Brain microvascular endothelial cell (primary cell): ENCODE measurements around the gene ID4.

Experiments
- DNase-seq: peaks from one replicate; pipeline ENCODE4 v3.0.0-alpha.2; 2020
- H3K27ac ChIP-seq: fragments of 250-450 bp; sonication (Bioruptor Pico); 2 replicates; pipeline ENCODE4 v1.5.1; 2020; ENCODE audit warnings: mild to moderate bottlenecking, moderate library complexity
- H3K27me3 ChIP-seq: fragments of 250-450 bp; sonication (Bioruptor Pico); replicated peaks from 2 replicates; pipeline ENCODE4 v1.5.1; 2020; ENCODE audit warnings: mild to moderate bottlenecking
- H3K36me3 ChIP-seq: fragments of 250-450 bp; sonication (Bioruptor Pico); replicated peaks from 2 replicates; pipeline ENCODE4 v1.5.1; 2020; ENCODE audit warnings: mild to moderate bottlenecking
- H3K4me3 ChIP-seq: 2 replicates; pipeline ENCODE4 v1.5.1; 2011; ENCODE audit warnings: low read depth, mild to moderate bottlenecking, control low read depth, low read length, moderate library complexity
- in situ Hi-C: cut with HindIII; loops from 2 replicates; pipeline ENCODE4 v1.10.0; 2017; ENCODE audit warnings: low sequenced_read_pairs, low pct_ligation_motif_present
- TF ChIP-seq, protein P1 (sequence below): IDR thresholded peaks from 2 replicates; pipeline ENCODE4 v1.5.1; 2011; ENCODE audit warnings: low read depth, mild to moderate bottlenecking, moderate library complexity, low read length, control low read depth, inconsistent platforms; ENCODE audit errors: missing control alignments

ID4 gene

GRCh38 chr6:19866173-19866984 is 29.2 kb downstream of the ID4 start:
- Histone ChIP-seq H3K4me3 (no peak overlapping the region), H3K27ac (no peak overlapping the region), H3K27me3 (no peaks in the 10 kb centered on the region), H3K36me3 (no peaks in the 10 kb centered on the region)
- DNase-seq: no peak
- in situ Hi-C loops: no loop called here
- TF ChIP-seq, protein P1, sequence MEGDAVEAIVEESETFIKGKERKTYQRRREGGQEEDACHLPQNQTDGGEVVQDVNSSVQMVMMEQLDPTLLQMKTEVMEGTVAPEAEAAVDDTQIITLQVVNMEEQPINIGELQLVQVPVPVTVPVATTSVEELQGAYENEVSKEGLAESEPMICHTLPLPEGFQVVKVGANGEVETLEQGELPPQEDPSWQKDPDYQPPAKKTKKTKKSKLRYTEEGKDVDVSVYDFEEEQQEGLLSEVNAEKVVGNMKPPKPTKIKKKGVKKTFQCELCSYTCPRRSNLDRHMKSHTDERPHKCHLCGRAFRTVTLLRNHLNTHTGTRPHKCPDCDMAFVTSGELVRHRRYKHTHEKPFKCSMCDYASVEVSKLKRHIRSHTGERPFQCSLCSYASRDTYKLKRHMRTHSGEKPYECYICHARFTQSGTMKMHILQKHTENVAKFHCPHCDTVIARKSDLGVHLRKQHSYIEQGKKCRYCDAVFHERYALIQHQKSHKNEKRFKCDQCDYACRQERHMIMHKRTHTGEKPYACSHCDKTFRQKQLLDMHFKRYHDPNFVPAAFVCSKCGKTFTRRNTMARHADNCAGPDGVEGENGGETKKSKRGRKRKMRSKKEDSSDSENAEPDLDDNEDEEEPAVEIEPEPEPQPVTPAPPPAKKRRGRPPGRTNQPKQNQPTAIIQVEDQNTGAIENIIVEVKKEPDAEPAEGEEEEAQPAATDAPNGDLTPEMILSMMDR: no peak

GRCh38 chr6:19866985-19867627 is 29.9 kb downstream of the ID4 start:
- in situ Hi-C loops: no loop called here
- DNase-seq: peak; percentile 55

GRCh38 chr6:19869464-19869863 is 32.3 kb downstream of the ID4 start:
- TF ChIP-seq, protein P1: peak; percentile 7
- in situ Hi-C loops: no loop called here
- H3K27me3 ChIP-seq: no peaks in the 10 kb centered on the region
- no peak overlapping the region for H3K27ac ChIP-seq
- no peak for DNase-seq
- no peak overlapping the region for H3K4me3 ChIP-seq
- no peaks in the 10 kb centered on the region for H3K36me3 ChIP-seq

More at GRCh38 chr6:19866985-19867627, 29.9 kb downstream of the ID4 start:
- no peaks in the 10 kb centered on the region for H3K27me3 ChIP-seq
- H3K27ac ChIP-seq: no peak overlapping the region
- H3K4me3 ChIP-seq: no peak overlapping the region
- no peaks in the 10 kb centered on the region for H3K36me3 ChIP-seq
- TF ChIP-seq, protein P1: no peak

GRCh38 chr6:19870322-19870721 is 33.2 kb downstream of the ID4 start:
- no peaks in the 10 kb centered on the region for H3K27me3 ChIP-seq
- H3K36me3 ChIP-seq: no peaks in the 10 kb centered on the region
- in situ Hi-C loops: no loop called here
- DNase-seq: no peak
- TF ChIP-seq, protein P1: no peak
- H3K4me3 ChIP-seq: no peak overlapping the region
- no peak overlapping the region for H3K27ac ChIP-seq

DNA sequence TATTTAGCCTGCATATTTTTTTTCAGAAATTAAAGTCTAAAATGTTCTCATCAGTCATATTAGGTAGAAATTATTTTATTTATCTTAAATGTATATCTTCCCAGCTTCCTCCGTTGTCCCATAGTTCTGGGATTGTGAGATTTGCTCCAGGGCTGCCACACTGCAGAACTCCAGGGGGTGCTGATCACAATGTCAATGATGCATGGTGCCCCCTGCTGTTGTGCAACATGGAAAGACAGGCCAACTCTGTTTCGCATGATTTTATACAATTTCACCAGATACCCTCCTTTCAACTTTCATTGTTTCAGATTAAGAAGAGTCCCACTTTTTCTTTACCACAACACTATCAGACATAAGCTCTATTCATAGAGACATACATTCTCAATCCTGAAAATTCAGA is 35.9 kb downstream of the ID4 start:
- in situ Hi-C loops: no loop called here
- no peak for DNase-seq
- no peaks in the 10 kb centered on the region for H3K27me3 ChIP-seq
- no peak overlapping the region for H3K4me3 ChIP-seq
- TF ChIP-seq, protein P1: peak; percentile 38
- H3K36me3 ChIP-seq: no peaks in the 10 kb centered on the region
- H3K27ac ChIP-seq: no peak overlapping the region

DNA sequence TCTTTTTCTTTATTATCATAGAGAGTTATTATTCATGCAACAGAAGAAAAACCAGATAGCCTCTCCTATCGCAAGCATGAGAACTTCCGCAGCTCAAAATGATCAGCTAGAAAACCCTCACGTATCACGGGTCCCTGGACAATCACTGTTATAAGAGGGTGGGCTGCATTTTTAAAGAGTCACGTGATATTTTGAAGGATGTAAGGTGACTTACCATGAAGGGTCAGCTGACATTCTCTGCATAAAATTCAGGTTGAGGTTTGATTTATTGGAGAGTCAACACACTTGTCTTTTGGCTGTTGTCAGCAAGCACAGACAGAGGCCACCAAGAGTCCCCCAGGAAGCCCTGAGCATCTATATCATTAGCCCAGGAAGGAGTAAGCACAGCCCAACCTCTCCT is 39.5 kb downstream of the ID4 start:
- TF ChIP-seq, protein P1: no peak
- no peak overlapping the region for H3K4me3 ChIP-seq
- in situ Hi-C loops: no loop called here
- no peak overlapping the region for H3K27ac ChIP-seq
- no peak for DNase-seq
- H3K27me3 ChIP-seq: no peaks in the 10 kb centered on the region
- H3K36me3 ChIP-seq: no peaks in the 10 kb centered on the region
